HG02973 (cell line): Measurements from ENCODE around the gene SLC1A4.

Source experiments
- ATAC-seq: cut with Tn5 transposase; IDR thresholded peaks from one replicate; pipeline ENCODE4 v1.9.1; 2021; ENCODE audit warnings: moderate library complexity; ENCODE audit not compliant: unreplicated experiment

Gene SLC1A4

DNA sequence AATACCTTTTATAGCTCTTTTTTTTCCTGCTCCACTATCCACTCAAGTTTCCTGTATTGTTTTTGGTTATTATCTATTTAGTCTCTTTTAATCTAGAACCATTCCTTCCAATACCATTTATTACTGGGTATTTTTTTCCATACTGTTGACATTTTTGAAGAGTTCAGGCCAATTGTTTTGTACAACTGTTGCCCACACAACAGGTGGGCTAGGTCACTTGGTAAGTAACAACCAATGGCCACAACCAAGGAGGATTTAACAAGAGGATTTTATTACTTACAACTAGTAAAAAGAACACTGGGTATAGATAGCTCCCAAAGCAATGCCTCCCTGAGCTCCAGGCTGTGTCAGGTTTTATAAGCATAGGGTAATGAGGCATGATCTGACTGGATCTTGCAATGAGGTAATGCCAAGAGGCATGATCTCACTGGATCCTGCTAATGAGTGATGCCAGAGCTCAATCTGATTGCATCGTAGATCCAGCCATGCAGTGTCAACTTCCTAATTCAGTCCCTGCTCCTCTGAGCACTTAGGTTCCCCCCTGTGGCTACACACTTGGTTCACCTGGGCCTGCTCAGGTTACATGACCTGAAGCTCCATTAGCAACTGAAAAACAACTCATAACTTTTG is 59.9 kb downstream of the SLC1A4 start:
- no peak for ATAC-seq

DNA sequence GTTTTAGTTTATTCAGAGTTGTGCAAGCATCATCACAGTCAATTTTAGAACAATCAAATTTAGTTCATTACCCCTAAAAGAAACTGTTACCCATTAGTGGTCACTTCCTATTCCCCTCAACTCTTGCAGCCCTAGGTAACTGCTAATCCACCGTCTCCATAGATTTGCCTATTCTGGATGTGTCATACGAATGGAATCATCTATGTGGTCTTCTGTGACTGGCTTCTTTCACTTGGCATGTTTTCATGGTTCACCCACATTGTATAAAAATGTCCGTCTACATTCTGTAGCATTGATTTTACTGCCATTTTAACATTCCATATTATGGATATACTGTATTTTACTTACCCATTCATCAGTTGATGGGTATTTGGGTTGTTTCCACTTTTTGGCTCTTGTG is 61.7 kb downstream of the SLC1A4 start:
- ATAC-seq = no peak

DNA sequence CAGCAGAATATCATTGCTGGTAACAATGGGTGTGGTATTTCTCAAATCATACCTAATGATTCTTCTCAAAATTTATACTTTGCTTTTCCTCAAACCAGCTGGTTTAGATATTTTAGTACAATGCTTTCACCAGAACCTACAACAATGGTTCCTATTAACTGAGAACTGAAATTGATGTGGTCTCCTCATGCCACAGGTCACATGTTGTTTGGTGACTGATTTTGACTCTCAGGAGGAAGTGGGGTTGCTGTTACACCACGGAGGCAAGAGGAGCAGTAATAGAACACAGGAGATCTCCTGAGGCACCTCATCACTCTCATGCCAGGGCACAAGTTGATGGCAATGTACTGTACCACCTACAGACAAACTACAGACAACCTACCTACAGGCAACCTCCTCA is 64.0 kb downstream of the SLC1A4 start:
- ATAC-seq = peak; percentile 49

DNA sequence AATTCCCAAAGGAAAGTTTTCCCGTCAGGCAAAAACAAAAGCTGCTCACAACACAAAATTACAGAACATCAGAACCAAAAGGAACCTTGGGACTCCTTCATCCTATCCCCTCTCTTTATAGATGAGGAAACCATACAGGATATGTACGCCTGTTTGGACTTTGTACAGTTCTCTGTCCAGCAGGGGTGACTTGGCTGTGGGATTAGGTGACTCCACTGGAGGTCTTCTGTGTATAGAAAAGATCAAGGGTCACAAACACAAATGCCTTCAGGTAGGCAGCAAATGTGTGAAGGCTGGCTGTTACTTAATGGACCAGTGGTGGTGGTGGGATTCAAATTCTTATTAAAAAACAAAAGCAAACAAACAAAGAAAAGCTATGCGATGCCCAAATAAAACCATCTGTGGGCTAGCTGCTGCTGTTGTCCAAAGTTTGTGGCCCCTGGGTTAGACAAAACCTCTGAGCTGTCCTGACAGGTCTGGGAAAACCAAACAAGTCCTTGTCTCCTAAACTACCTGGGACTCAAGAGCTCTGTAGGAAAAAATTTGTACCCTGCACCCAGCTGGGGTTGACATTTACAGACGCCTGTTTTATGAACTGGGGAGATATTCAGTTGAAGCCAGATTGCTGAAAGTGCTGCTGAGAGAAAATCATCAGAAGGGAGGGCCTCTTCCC is 65.7 kb downstream of the SLC1A4 start:
- ATAC-seq = no peak

DNA sequence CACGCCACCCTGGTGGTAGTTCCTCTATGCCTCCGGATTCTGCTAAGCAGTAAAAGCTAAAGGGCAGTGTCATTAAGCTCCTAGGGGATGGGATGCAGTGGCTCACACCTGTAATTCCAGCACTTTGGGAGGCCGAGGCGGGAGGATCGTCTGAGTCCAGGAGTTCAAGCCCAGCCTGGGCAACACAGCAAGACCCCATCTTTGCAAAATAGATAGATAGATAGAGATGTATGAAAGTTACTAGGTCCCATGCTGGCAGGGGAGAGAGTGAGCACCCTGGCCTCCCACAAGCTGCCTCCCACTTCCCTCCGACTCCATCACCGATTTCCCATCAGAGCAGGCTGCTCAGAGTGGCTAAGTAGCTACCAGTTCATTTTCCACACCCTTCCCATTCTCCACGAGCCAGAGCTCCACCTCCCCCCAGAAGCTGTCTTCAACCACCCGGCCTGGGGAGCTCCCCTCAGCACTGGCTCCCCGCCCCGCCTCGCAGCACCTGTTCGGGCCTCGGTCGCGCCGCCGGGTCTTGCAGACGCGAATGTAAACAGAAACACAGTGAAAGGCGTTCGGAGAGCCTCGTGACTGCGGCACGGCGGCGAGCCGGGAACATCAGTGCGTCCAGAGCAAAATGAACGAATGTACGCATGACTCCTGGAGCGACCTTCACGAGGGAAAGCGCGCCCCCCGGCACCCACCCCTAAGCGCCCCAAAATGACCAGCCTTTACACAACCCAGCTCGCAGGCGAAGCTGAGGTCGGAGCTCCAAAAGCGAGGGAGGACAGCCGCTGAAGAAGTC is 66.4 kb downstream of the SLC1A4 start:
- peak; percentile 28 for ATAC-seq

DNA sequence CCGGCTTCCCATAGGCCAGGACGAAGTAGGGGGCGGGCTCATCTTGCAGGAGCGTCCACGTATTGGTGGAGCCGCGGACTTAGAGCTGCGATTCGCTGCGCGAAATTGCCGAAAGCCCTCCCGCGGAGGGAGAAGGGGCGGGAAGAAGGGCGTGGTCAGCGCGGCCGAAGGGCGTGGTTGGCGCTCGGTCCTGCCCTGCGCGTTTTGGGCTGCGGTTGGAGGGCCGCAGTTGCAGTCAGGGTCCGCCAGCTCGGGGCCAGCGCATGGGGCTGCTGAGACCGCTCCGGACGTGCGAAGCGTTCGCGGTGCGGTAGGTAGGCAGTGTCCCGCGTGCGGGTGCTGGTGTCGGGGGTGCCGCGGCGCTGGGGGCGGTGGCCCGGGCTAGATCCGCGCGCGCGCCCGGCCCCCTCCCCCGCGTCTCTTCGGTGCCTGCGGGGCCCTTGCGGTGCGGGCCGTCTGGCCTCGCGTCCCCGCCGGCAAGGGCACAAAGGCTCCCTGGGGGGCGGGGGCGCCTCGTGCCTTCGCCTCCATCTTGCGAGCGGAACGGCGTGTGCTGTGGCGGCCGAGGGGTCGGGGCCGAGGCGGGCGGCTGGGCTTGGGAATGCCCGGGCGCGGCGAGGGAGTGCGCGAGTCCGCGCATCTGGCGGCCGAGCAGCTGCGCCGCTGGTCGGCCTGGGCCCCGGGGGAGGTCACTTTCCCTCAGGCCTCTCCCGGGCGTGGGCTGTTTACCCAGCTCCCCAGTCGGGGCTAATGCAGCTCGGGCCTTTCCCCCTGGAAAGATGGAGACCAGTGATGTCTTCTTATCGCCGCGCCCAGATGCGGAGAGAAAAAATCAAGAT is 67.2 kb downstream of the SLC1A4 start, which contains the start of gene CEP68:
CEP68 (plus strand) TSS at position 202 of the 839 bp plus-strand sequence. CDS start 13,029 bp downstream, outside the sequence.
- ATAC-seq = peak; percentile 82

DNA sequence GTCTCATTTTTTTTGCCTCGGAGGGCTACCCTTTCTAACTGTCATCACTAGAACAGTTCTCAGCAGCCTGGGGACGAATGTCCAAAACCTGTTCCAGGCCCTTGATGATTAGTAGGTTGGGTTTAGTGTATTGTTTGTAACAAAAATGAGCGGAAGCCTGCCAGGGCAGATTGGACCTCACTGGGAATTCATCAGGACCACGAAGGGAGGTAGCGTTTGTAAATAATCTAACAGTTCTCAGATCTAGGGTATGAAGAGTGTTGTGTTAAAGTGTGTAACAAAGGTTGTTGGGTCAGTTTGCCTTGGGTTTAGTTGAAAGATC is 67.8 kb downstream of the SLC1A4 start:
- no peak for ATAC-seq

DNA sequence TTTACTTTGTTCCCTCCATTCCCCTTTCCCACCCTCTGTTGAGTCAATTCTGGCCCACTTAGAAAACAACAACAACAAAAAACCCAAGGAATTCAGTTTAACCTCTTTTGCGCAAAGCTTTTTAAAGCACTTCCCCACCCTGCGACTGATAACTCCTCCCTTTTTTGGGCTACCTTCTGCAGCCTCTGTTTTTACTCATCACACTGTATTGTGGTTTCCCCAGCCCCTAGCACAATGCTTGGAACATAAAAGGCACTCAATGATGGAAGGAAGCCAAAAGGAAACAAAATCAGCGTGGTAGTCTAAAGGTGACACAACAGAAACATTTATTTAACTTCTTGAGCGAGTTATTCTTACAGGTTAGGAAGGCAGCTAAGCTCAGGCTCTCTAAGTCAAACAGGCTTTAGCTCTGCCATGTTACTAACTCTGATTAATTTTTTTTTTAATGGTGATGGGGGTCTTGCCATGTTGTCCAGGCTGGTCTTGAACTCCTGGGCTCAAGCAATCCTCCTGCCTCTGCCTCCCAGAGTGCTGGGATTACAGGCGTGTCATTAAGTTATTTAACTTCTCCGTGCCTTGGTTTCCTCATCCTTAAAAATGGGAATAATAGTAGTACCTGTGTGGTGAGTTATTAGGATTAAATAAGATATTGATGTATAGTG is 68.3 kb downstream of the SLC1A4 start:
- ATAC-seq = no peak

DNA sequence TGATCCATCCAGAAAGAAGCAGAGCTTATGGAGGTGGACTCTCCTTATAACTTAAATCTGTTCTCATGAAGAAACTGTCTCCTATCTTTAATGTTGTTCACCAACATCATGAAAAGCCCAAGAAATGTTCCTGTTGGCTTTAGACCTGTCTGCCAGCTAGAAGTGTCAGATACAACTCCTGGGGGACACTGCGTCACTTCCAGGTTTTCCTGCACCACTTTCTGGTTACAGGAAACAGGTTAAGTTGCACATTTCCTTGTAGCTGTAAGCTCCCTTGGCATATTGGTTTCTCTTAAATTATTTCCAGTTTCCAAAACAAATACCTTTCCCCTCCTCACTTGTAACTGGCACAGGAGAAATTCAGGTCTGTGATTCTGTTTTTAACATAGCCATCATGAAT is 69.9 kb downstream of the SLC1A4 start:
- no peak for ATAC-seq

DNA sequence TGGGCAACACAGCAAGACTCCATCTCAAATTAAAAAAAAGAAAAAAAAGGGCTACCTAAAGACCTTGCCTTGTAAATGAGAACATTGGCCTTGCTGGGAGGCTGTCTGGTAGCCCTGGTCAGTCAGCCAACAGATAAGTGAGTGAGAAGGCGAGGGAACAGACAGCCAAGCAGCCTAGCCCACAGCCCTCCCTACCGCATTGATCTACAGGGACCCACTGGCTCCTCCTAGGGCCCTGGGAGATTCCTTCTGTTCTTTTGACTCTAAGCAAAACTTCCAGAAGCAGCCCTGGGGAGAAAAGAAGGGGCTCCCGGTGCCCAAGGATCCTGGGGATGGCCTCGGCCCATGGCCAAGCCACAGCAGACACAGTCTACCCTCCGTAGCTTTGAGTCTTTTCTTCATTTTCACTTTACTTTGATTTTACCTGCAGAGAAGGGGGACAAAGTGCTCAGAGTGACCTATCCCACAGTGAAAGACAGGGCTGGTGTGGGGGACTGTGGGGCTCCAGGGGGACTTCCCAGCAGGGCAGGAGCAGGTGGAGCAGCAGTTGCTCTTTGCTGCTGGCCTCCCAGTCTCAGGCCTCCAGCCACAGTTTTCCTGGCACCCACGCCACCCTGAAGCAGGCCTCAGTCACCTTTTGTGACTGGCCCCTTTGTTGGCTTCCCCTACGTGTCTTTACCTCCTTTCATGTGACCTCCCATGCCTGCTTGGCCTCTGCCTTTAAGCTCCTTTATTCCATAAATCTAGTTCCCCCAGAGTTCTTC is 72.1 kb downstream of the SLC1A4 start:
- ATAC-seq = no peak

DNA sequence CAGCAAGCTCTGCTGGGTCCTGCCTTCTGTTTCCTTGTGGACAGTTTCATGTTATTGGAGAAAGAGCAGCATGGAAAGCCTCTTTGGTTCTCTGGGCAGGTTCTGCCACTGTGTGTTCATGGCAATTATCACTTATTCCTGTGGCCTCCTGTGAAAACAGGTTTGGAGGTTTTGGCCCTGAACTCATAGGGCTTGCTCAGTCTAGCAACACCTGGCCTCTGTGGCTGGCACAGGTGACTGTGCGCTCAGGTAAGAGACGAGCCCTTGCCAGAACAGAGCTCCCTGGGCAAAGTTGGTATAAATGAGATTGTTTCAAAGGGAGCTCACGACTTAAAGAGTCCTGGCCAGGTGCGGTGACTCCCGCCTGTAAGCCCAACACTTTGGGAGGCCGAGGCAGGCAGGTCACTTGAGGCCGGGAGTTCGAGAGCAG is 72.7 kb downstream of the SLC1A4 start:
- ATAC-seq = no peak

DNA sequence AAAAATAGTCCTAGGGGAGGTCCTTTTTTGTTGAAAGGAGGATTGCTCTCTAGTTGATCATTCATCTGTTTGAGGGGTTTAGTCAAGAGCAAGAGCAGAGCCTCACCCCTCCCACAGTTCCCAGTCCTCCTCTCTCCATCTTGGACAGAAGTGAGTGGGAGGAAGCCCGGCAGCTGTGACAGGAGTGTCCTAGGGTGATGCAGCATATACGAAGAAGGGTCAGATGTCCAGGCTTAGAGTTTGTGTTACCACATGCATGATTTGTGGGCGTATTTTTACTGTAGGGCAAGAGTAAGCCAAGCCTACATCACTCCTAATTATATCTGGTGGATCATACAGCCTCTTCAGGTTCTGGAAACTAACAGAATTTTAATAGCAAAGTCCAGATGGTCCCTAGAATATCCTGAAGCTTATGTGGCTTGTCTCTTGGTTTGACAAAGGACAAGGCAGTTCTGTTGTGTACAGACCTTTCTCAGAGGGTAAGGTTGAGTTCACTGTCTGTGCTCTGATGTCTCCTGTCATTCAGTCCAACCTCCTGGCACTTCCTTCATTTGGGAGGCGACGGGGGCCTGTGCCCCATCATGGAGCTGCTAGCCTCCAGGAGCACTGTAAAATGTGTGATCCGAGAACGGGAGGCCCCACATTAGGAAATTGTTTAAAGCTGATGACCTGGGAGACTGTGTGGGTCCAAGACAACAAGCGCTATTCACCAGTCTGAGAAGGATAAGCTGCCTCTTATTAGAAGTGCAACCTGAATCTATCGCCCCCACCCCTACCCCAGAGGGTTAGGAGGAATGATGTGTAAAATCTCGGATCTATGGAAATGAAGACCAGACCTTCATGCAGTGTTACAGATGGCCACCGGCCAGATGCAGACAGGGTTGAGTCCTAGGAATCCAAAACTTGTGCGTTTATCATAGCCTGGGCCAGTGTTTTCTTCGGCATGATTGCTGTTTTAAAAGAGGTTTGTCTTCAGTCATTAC is 73.9 kb downstream of the SLC1A4 start:
- no peak for ATAC-seq

DNA sequence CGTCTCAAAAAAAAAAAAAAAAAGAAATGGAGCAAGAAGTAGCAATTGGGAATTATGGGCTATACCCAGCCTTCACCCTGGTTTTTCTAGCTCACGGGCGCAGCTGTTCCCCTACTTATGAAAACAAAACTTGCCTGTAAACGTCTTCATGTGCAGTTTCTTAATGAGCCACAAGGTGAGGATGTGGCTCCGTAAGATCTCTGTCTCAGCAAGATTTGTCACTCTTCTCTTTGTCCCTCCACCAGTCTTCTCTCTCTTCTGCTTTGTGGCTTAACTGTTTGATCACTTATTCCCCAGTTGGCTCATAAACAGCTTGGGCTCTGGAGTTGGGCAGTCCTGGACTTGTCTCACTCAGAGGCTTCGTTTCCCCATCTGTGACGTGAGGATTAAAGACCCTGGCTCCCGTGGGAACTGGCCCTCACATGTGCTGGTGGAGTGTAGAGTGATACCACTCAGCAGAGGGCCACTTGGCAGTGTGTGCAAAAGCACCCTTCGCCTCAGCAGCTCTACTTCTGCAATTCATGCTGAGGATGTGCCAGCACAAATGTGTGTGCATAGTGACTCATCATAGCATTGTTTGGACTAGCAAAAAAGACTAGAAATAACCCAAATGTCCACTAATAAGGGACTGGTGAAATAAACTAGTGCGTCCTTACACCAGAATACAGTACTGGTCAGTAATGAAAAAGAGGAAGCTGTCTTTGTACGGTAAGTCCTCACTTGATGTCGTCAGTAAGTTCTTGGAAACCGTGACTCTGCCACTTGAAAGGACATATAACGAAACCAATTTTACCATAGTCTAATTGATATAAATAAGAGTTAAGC is 75.7 kb downstream of the SLC1A4 start:
- ATAC-seq = peak; percentile 74

DNA sequence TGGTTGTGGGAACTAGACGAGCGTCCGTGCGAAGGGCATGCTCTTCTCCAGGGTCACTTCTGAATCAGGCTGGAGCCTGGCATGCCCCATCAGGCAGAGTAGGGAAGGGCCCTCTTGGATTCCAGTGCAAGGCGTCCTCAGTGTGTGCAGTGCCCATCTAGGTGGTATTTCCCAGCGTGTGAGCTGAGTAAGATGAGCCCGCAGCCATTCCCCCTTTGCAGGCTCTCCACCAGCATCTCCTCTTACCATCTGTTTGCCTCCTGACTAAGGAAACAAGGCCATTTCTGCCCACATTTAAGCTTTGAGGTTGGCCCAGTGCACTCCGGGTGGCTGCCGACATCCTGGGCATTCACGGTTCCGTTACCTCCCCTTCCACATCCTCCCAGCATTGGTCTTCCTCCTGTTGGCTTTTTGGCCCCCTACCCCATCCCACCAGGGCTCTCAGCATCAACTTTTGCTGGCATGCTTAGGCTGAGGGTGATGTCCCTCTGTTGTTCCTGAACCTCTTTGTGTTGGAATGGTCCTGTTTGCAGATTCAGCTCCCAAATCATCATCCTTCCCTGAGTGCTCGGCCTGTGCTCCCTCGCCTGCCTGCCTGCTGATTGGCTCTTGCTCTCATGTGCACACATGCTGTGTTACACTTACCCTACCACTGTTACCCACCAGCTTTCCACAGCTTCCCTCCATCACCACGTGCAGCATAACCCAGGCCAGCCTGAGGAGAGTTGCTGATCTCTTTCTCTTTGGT is 78.8 kb downstream of the SLC1A4 start:
- no peak for ATAC-seq

DNA sequence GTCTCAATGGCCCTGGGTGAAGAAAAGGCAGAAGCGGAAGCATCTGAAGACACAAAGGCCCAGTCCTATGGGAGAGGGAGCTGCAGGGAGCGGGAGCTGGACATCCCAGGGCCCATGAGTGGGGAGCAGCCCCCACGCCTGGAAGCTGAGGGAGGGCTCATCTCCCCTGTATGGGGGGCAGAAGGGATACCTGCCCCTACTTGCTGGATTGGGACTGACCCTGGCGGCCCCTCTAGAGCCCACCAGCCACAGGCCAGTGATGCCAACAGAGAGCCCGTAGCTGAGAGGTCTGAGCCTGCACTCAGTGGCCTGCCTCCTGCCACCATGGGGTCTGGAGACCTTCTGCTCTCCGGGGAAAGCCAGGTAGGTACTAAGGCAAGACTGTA is 80.2 kb downstream of the SLC1A4 start:
- no peak for ATAC-seq

DNA sequence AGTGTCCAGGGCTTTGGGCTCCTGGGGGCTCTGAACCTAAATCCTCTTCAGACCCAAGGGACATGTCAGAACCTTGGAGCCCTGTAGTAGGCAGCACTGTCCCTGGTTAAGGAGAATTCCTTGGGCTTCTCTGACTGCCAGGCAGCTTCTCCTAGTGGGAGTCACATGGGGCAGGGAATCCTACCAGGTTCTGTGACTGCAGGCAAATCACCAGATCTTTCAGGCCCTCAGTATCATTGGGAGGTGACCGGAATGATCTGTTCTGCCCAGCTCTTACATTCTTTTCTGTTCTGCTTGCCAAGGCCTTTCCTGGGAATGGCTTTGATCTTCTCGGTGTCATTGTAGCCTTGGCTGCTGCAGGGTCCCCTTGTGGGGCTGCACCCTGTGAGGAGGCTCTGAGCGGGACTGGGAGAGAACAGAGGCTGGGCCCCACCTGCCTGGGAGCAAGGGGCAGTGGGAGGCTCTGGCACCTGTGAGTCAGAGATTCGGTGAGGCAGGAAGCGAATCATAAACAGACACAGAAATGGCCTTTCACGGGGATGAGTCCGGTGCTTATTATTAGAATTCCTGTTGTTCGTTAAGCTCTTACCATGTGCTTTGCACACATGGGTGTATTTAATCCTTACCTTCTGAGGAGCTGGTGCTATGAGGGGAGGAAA is 81.1 kb downstream of the SLC1A4 start:
- ATAC-seq = no peak

DNA sequence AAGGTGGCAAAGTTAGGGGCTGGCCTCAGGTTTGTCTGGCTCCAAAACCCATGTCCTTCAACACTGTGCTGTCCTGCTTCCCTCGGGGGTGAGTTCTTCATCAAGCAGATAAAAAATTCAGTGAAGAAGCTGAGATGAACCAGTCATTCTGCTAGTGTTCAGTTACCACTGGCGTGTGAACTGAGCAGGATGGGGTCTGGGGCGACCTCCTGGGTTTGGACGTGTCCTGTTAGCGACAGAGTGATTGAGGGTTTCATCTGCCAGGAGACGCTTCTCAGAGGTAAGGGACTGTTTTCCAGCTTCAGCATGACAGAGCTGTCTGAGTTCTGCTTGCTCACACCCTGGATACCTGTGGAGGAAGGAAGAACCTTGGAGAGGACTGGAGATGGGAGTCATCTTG is 81.7 kb downstream of the SLC1A4 start:
- no peak for ATAC-seq
